CD4-positive, alpha-beta T cell treated with Interleukin-6 at 100 ng/mL for 8 hours (primary cell): ENCODE results near the gene DNM1L.
A peak's percentile ranks its signal among the peaks of the same experiment; 100 is the strongest.

ENCODE experiments used
- DNase-seq: peaks from one replicate; pipeline ENCODE4 v3.0.0-alpha.2; 2020; ENCODE audit warnings: mixed read lengths, low spot score

Gene DNM1L

DNA sequence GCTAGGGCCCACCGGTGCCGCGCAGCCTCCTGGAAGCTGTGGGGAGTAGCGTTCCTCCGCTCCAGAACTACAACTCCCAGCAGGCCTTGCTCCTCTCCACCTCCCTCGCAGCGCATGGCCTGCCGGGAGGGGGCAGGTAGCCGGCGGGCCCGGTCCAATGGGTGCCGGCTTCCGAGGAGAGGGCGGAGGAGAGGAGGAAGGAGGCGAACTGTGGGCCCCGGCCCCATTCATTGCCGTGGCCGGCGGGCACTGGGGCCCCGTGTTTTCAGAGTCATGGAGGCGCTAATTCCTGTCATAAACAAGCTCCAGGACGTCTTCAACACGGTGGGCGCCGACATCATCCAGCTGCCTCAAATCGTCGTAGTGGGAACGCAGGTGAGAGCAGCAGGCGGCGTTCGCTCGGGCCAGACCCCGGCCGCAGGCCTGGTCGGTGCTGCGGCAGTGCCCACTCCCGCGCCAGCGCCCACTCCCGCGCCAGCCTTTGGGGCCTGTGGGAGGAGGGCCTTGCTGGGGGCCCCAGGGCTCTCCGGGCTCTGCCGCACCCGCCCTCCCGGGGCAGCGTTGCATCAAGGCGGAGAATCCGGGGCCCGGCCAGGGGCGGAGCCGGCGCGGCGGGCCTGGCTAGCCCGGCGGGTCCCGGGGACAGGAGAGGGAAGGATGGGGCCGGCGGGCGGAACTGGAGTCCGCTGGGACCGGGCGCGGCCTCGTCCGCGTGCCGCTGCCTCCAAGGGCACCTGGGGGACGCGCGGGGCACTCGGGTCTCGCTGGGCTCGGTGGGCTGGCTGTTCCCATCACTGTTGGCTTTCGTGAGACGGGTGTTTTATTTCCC, at the start of gene DNM1L:
DNM1L (plus strand) TSS at position 211 of the 829 bp plus-strand sequence; CDS start at position 274, 63 bp downstream.
- peak; percentile 91 for DNase-seq

DNA sequence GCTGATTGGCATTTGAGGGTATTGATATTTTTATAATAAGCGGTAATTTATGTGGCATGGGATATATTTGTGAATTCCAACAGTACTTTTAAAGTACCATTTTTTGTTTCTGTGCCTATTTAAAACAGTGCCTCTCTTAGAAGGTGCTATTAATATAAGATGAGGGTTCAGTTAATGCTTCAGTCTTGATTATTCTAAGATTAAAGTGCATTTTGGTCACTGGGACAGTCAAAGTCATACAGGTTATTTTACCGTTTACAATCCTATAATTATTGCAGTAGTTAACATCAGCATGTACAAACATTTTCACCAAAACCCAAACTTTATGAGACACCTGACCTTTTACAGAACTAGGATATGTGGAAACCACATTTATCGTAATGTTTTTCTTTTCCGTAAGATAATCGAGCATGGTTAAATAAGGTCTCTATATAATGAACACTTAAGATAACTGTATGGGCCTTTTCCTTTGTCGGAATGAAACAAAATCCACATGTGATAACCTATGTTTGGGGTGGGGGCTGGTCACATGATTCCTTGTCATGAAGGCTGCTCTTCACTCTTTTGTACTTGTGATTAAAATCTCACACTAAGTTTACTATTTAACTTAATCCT, 37.7 kb upstream of the DNM1L start:
- DNase-seq = no peak

DNA sequence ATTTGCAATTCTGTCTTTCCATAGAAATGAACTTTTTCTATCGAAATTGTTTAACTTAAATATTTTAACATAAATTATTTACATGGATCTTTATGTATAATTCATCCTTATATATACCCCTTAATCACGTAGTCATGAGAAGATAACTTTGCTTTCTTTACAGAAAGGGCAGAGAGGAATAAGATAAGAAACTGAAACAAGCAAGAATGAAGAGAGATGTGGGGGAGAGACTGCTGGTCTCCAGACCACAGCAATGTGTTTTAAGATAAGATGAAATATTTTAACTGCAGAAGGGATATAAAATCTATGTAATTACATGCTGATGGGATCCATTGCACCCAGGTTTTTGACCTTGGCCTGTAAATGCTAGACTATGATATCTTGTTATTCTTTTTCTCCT, 34.7 kb upstream of the DNM1L start:
- no peak for DNase-seq

DNA sequence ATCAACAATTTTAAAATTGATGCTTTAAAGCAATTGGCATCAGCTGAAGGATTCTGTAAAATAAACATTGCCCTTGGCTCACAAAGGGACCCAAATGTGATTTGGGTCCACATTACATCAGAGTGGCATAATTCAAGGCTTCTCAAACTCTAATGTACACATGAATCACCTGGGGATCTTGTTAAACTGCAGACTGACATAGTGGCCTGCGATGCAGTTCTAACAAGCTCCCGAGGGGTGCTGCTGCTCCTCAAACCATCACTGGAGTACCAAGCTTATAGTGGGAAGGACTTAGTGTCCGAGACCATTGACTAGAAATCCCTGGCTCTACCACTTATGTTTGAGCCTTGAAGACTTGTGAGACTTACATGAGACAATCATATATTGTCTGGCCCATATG, 31.8 kb upstream of the DNM1L start:
- DNase-seq = no peak

DNA sequence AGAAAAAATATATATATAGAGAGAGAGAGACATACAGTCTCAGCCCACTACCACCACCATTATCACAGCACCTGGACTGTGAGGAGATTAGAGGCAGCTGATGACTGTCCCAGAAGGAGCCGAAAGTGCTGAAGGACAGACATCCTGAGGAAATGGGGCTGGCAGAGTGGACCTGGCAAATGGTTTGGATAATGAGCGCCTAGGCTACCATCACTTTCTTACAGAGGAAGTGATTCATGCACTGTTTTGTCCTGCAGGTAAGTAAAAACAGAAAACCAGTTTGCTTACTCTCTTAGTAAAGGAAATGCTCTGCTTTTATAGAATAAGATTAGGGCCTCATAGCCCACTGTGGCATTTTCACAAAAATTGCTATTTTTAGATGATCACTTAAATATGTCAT, 28.6 kb upstream of the DNM1L start:
- no peak for DNase-seq

DNA sequence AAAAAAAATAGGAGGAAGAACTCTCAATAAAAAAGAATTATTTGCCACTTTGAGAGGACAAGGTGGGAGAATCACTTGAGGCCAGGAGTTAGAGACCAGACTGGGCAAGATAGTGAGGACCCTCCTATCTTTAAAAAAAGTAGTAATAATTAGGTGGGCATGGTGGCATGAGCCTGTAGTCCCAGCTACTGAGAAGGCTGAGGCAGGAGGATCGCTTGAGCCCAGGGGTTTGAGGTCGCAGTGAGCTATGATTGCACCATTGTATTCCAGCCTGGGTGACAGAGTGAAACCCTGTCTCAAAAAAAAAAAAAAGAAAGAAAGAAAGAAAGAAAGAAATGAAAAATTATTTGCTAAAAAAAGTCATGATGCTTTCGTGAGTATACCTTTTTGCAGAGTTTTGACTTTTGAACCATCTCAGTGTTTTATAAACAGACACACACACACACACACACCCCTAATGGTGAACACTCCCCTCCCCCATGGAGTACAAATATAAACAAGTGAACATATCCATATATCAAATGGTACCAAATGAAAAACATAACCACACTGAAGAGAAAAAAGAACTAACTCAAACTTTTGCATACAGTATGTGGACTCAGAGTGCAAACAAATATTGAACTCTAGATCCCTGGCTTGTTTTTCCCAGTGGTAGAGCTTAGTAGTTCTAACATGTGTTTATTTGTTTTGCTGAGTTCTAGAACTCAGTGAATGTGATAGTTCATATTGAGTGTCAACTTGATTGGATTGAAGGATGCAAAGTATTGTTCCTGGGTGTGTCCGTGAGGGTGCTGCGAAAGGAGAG, 27.7 kb upstream of the DNM1L start:
- no peak for DNase-seq

DNA sequence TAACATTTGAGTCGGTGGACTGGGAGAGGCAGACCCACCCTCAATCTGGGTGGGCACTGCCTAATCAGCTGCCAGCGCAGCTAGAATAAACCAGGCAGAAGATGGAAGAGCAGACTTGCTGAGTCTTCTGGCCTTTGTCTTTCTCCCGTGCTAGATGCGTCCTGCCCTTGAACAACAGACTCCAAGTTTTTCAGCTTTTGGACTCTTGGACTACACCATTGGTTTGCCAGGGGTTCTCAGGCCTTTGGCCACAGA, 27.2 kb upstream of the DNM1L start:
- DNase-seq = no peak

DNA sequence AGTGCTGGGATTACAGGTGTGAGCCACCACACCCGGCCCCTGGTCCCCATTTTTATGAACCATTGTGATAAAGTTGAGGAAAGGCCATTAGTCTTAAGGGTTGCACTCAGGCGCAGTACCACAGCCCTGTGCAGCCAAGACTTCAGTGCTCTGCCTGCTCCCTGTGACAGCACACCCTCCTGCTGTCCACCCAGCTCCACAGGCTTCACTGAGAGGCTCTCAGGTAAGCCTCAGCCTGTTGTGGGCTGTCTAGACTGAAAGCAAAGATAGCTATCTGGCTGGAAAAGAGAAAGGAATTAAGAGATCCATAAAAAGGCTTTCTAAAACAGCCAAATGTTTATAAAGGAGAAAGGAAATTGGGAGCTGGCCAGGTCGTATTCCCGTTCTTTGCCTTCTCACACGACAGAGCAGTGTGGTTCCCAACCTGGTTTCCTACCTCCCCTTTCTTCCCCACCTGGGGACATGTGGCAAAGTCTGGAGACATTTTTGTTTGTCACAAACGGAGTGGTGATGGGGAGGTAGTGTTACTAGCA, 19.1 kb upstream of the DNM1L start:
- no peak for DNase-seq

DNA sequence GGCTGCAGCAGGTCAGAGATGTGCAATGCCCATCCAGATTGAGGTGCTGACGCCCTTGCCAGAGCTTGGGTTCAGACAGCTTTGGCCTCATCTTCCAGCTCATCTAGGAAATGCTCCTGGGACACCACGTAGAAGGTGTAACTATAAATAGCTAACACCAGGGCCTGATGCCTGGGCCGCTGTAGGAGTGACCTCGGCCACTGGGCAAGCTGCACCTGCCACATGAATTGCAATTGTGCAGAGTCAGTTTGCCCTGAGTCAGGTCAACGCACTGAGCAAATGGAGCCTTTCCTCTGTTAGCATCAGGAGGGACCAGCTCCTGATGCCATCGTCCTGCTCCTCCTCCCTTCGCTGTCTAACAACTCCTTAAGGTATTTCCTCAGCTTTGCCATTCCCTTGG, 17.4 kb upstream of the DNM1L start:
- DNase-seq = no peak

DNA sequence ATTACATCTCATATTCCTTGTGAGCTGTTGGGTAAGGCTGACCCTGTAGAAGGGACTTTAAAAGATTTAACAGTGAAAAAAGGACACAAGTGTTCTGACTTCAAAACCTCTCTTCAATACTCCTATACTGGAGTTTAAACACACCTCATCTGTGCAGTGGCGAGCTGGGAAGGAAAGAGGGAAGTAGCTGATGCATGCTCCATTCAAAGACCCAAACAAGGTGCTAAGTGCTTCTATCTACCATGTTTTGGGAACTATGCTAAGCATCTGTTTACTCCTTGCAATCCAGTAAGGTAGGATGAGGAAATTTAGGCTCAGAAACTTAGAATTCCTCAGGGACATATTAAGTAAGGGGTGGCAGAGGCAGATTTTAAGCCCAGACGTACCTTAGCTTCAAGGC, 16.4 kb upstream of the DNM1L start:
- DNase-seq = no peak

DNA sequence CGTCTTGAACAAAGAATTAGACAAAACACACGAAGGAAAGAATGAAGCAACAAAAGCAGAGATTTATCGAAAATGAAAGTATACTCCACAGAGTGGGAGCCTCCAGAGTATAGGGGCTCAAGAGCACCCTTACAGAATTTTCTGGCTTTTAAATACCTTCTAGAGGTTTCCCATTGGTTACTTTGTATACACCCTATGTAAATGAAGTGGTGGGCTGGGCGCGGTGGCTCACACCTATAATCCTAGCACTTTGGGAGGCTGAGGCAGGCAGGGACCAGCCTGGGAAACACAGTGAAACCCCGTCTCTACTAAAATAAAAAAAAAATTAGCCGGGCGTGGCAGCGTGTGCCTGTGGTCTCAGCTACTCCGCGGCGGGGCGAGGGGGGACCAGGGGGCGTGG, 13.1 kb upstream of the DNM1L start:
- DNase-seq = no peak

DNA sequence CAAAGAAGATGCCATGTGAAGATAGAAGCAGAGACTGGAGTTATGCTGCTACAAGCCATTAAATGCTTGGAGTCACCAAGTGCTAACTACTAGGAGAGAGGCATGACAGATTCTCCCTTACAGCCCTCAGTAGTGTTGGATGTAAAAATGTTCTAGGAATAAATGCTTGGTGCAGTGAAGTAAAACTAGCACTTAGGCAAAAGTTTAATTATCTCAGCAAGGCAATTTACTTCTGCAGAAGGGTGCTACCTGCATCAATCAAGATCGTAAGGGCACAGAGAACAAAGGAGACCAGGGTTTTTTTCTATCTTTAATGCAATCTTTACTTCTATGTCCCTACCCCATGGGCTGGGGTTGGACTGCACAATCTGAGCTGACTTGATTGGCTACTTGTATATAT, 9.5 kb upstream of the DNM1L start:
- DNase-seq = no peak

DNA sequence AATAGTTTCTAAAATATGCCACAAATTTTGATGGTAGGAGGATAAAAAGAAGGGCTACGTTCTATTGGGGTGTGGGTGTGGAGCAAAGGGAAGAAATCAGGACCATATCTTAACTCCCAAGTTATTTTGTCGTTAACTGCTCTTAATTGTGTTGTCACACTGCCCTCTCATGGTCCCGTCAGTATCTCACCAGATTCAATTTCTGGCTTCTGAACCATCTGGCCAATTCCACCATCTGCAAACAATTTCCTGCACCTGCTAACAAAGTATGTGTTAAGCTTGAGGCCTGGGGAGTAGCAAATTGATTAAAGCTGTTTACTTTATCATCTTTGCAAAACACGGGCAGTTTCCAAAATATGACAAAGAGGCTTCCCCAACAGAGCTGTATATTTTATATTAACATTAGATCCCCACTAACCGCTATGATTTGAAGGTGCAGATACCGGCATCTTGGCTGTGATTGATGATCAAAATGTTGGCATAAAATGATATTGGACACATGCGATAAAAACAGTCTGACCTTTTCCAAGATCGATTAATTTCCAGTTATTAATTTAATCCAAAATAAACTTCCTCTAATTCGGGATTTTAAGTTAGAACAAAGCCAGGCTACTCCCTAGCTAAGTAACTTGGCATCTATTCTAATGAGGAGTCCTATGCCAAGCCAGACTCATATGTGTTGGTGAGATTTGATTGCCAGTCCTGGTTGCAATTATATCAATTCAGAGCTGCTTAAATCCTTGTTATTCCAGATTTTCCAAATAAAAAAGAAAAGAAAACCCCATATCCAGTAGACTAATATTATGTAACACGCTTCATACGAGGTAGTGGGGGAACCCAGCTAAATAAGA, 6.9 kb upstream of the DNM1L start:
- no peak for DNase-seq

DNA sequence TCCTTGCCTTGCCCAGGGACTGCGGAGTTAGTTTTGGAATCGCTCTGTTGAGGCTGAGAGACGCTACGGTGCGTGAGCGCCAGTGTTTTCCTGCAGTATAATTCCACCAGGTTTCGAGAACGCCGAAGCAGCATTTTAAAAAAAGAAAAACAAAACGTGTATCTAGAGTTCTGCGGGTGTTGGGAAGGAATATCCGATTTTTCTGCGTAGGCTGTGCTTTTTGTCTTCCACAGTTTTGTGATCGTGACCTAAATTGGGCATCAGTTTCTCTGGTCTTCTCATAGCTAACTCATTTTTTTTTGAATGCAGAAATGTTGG, 778 bp downstream of the DNM1L start:
- no peak for DNase-seq

DNA sequence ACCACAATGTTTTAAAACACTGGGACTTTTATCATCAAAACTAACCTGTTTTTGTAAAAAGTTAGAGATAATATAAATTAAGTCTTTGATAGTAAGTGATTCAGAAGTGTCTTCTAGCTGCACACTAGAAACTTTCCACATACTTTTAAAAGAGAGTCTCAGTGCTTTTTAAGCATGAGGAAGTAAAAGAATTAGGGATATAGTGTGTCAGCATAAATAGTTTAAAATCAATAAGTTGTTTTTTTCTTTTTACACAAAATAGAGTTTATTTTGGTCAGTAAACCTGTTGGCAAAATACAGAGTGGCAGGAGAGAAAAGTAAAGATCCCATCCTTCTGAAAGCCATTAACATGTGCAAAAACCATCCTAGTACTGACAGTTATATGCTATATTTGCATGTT, 1.7 kb downstream of the DNM1L start:
- no peak for DNase-seq

DNA sequence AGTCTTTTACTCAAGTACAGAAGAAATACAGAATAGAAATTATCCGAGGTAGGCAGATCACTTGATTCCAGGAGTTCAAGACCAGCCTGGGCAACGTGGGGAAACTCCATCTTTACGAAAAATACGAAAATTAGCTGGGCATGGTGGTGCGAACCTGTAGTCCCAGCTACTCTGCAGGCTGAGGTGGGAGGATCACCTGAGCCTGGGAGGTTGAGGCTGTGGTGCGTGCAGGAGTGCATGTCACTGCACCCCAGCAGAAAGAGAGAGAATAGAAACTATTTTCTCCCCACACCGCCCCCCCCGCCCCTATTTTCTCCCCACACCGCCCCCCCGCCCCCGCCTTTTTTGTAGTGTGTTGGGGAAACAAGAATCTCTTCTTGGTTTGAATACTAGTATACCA, 2.2 kb downstream of the DNM1L start:
- DNase-seq = no peak

DNA sequence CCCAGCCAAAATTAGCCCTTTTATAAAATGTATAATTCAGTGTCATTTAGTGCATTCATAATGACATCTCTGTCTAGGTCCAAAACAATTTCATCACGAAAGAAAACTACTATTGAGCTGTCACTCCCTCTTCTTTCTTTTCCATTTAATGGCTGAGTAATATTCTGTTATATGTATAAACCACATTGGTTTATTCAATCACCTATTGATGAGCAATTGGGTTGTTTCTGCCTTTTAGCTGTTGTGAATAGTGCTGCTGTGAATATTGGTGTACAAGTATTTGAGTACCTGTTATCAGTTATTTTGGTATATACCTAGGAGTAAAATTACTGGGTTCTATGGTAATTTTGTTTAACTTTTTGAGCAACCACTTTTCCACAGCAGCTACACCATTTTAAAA, 7.2 kb downstream of the DNM1L start:
- no peak for DNase-seq

DNA sequence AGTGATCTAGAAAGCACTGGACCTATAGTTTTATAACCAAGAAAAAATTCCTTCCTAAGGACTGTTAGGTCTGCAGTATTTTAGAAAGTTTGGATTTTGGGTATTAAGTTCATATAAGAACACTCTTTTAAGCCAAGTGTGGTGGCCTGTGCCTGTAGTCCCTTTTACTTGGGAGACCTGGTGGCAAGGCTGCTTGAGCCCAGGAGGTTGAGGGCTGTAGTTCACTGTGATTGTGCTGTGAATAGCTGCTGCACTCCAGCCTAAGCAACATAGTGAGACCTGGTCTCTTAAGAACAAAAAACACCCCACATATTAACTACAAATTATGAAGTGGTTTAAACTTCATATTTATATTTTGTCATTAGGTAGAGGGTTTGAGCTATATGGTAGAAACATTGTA, 9.7 kb downstream of the DNM1L start:
- DNase-seq = no peak

DNA sequence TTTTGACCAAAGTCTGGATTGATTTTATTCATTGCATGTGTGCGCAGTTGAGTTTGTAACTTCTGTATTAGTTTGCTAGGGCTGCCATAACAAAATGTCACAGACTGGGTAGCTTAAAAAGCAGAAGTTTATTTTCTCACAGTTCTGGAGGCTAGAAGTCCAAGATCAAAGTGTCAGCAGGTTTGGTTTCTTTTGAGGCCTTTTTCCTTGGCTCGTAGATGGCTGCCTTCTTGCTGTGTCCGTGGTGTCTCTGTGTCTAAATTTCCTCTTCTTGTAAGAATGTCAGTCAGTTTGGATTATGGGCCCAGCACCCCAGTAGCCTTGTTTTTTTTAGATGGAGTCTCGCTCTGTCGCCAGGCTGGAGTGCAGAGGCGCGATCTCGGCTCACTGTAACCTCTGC, 11.8 kb downstream of the DNM1L start:
- DNase-seq = no peak

DNA sequence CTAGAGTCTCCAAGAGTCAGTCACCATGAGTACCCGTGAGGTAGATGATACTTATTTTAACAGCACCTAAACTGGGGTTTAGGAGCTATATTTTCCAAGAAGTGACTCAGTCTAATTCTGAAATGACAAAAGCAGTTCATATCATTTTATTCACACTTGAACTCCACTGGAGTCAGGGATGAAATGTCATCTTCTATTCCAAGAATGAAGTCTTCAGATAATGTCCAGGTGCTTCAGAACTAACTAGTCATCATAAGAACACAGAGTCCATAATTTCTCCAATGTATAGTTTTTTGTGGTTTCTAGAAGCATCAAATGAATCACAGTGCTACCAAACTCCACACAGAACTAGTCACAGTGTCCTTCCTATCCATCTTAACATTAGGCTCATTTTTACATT, 13.3 kb downstream of the DNM1L start:
- DNase-seq = no peak

DNA sequence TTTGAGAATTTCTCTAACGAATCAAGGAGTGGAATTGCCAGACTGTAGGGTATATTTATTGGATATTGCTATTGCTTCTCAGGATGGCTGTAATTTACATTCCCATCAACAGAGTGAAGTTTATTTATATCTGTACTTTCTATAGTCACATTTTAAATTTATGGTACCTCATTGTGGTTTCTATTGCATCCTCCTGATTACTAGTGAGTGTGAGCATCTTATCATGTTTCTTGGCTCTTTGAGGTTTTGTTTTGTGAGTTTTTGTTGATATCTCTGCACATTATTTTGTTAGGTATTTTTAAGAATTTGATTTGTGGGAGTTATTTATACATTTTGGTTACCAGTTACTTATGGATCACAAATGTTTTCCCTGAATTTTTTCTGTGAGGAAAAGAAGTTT, 13.9 kb downstream of the DNM1L start:
- DNase-seq = no peak

DNA sequence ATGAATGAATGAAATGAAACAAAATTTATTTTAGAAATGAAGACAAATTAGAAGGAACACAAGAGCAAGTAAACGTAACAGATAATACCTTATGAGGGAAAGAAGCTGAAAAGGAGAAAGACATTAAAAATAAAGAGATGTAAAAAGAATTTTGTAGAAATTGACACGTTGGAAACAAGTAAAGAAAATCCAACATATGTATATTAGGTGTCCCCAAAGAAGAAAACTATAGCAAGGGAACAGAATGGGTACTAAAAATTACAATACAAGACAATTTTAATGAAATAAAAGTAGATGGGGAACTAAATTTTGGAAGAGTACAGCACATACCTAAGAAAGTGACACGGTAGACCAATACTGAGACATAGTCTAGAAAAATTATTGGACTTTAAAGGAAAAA, 16.7 kb downstream of the DNM1L start:
- DNase-seq = no peak
